Peyer's patch (tissue), 4 donors: ENCODE data around the gene PDE4D. TPM values are rescaled to one million over a fixed set of nuclear protein-coding genes. Genes with fewer than 3 reads are reported as not detected.
"Not testable (repeated sequence)": the region's sequence is repeated elsewhere in the genome, so short reads cannot be mapped to it uniquely, and the experiment has no call there.

Source experiments
- DNase-seq, 3 donors: peaks; one replicate each; pipeline ENCODE4 v3.0.0-alpha.2; 2017 to 2019
- H3K27ac ChIP-seq, 4 donors: fragments of 200-600 bp; sonication (generic); one replicate each; pipeline ENCODE4 v1.5.1; 2016 to 2019
- H3K27me3 ChIP-seq, 2 donors: fragments of 200-600 bp; sonication (generic); one replicate each; pipeline ENCODE4 v1.5.1; 2019
- H3K36me3 ChIP-seq, 3 donors: fragments of 200-600 bp; sonication (generic); one replicate each; pipeline ENCODE4 v1.5.1; 2016 to 2019
- H3K4me1 ChIP-seq, 4 donors: fragments of 200-600 bp; sonication (generic); one replicate each; pipeline ENCODE4 v1.5.1; 2016 to 2019
- H3K4me3 ChIP-seq, 4 donors: fragments of 200-600 bp; sonication (generic); 1 replicate in 3 of 4; 2 replicates in 1 of 4; pipeline ENCODE4 v1.5.1; 2016 to 2019; ENCODE audit warnings: mild to moderate bottlenecking in 1 of 4
- H3K9me3 ChIP-seq, 4 donors: fragments of 200-600 bp; sonication (generic); one replicate each; pipeline ENCODE4 v1.5.1; 2016 to 2019; ENCODE audit warnings: mild to moderate bottlenecking in 1 of 4
- CTCF ChIP-seq, 6 experiments: fragments of 450-650 bp in 4 of 6; fragments of 200-600 bp in 2 of 6; sonication (generic) in 1 of 6; IDR thresholded peaks; one replicate each; pipeline ENCODE4 v1.5.1; 2017 to 2019; ENCODE audit warnings: antibody characterized with exemption in 6 of 6, mild to moderate bottlenecking in 3 of 6, moderate library complexity in 1 of 6
- POLR2A ChIP-seq, 2 donors: fragments of 450-650 bp; IDR thresholded peaks; one replicate each; pipeline ENCODE4 v1.5.1; 2017; ENCODE audit warnings: antibody characterized with exemption in 2 of 2, mild to moderate bottlenecking in 2 of 2, moderate library complexity in 2 of 2
- total RNA-seq, 4 donors: library from RNA; depleted of rRNA; stranded (reverse); fragments of >200 nt; gene quantifications; one replicate each; pipeline ENCODE4 v1.1.0, GENCODE V29; 2016

The PDE4D gene
- total RNA-seq, 4 donors from 2014 or later: 19.8 to 89.1 (median 43.9) TPM

GRCh38 chr5:59789197-59789596 lies 104.3 kb downstream of the PDE4D start:
- no peak overlapping the region for H3K27ac ChIP-seq
- no peaks in the 10 kb centered on the region for H3K27me3 ChIP-seq
- TF ChIP-seq CTCF (IDR thresholded peaks at IDR 0.05) (no peak), POLR2A (IDR thresholded peaks at IDR 0.05) (no peak)
- H3K4me3 ChIP-seq: no peak overlapping the region
- no peak for DNase-seq
- H3K36me3 ChIP-seq: no peaks in the 10 kb centered on the region
- no peaks in the 10 kb centered on the region for H3K4me1 ChIP-seq
- H3K9me3 ChIP-seq: no peaks in the 10 kb centered on the region

- Histone ChIP-seq H3K27ac (no peak overlapping the region), H3K9me3 (no peaks in the 10 kb centered on the region), H3K4me1 (no peaks in the 10 kb centered on the region), H3K27me3 (no peaks in the 10 kb centered on the region), H3K36me3 (no peaks in the 10 kb centered on the region), H3K4me3 (no peak overlapping the region)
- no peak for DNase-seq
- no peak for TF ChIP-seq POLR2A (IDR thresholded peaks at IDR 0.05)
- TF ChIP-seq CTCF (IDR thresholded peaks at IDR 0.05): no peak
Measured at GRCh38 chr5:59786334-59786805, 107.2 kb downstream of the PDE4D start.

GRCh38 chr5:59785676-59786333 lies 107.7 kb downstream of the PDE4D start:
- H3K4me3 ChIP-seq: no peak overlapping the region
- H3K4me1 ChIP-seq: no peaks in the 10 kb centered on the region
- no peak for DNase-seq
- no peaks in the 10 kb centered on the region for H3K9me3 ChIP-seq
- H3K27ac ChIP-seq: no peak overlapping the region
- TF ChIP-seq POLR2A (IDR thresholded peaks at IDR 0.05): no peak
- no peak for TF ChIP-seq CTCF (IDR thresholded peaks at IDR 0.05)
- H3K36me3 ChIP-seq: no peaks in the 10 kb centered on the region
- no peaks in the 10 kb centered on the region for H3K27me3 ChIP-seq

- H3K4me1 ChIP-seq, H3K36me3 ChIP-seq, DNase-seq, H3K27me3 ChIP-seq, H3K27ac ChIP-seq, H3K9me3 ChIP-seq, H3K4me3 ChIP-seq: not testable (repeated sequence)
Measured at GRCh38 chr5:59784708-59785107, 108.8 kb downstream of the PDE4D start.

- Histone ChIP-seq H3K27ac (no peak overlapping the region), H3K36me3 (no peaks in the 10 kb centered on the region), H3K27me3 (no peaks in the 10 kb centered on the region), H3K4me1 (no peaks in the 10 kb centered on the region), H3K9me3 (no peaks in the 10 kb centered on the region), H3K4me3 (no peak overlapping the region)
- DNase-seq: no peak
- TF ChIP-seq CTCF (IDR thresholded peaks at IDR 0.05) (no peak), POLR2A (IDR thresholded peaks at IDR 0.05) (no peak)
Measured at GRCh38 chr5:59783264-59783663, 110.3 kb downstream of the PDE4D start.

GRCh38 chr5:59782856-59783255 lies 110.7 kb downstream of the PDE4D start:
- no peak for DNase-seq
- H3K27ac ChIP-seq: no peak overlapping the region
- H3K36me3 ChIP-seq: no peaks in the 10 kb centered on the region
- H3K4me3 ChIP-seq: no peak overlapping the region
- TF ChIP-seq POLR2A (IDR thresholded peaks at IDR 0.05) (no peak), CTCF (IDR thresholded peaks at IDR 0.05) (no peak)
- no peaks in the 10 kb centered on the region for H3K9me3 ChIP-seq
- no peaks in the 10 kb centered on the region for H3K4me1 ChIP-seq
- no peaks in the 10 kb centered on the region for H3K27me3 ChIP-seq
